Cortex of kidney (tissue), 1 donor: ENCODE data around the gene HELZ.
"Not testable (repeated sequence)": the region's sequence is repeated elsewhere in the genome, so short reads cannot be mapped to it uniquely, and the experiment has no call there.

ENCODE experiments used
- DNase-seq: peaks from one replicate; lab custom pipeline; 2025; lab: John Stamatoyannopoulos, UW

HELZ gene

GRCh38 chr17:67245073-67245693 is at the start of gene HELZ:
Gene HELZ (minus strand): TSS chr17:67245196. CDS start chr17:67218804, 26,392 bp downstream.
- DNase-seq = no peak

GRCh38 chr17:67293251-67294203 is 48.5 kb upstream of the HELZ start:
- no peak for DNase-seq

GRCh38 chr17:67290711-67291291 is 45.8 kb upstream of the HELZ start:
- no peak for DNase-seq

GRCh38 chr17:67290244-67290643 is 45.2 kb upstream of the HELZ start:
- DNase-seq = no peak

GRCh38 chr17:67289181-67289876 is 44.3 kb upstream of the HELZ start:
- DNase-seq = no peak

GRCh38 chr17:67286826-67287225 is 41.8 kb upstream of the HELZ start:
- DNase-seq = not testable (repeated sequence)

GRCh38 chr17:67285360-67285759 is 40.4 kb upstream of the HELZ start:
- DNase-seq = no peak

GRCh38 chr17:67283731-67284516 is 38.9 kb upstream of the HELZ start:
- DNase-seq = no peak

- DNase-seq = no peak
Observed at GRCh38 chr17:67281743-67282142, 36.7 kb upstream of the HELZ start.

- no peak for DNase-seq
Observed at GRCh38 chr17:67281053-67281452, 36.1 kb upstream of the HELZ start.

- no peak for DNase-seq
Observed at GRCh38 chr17:67280279-67280678, 35.3 kb upstream of the HELZ start.

GRCh38 chr17:67279115-67279514 is 34.1 kb upstream of the HELZ start:
- DNase-seq = no peak

- DNase-seq = no peak
Observed at GRCh38 chr17:67278363-67278762, 33.4 kb upstream of the HELZ start.

- no peak for DNase-seq
Observed at GRCh38 chr17:67276075-67276474, 31.1 kb upstream of the HELZ start.

GRCh38 chr17:67274466-67274865 is 29.5 kb upstream of the HELZ start:
- no peak for DNase-seq

GRCh38 chr17:67273900-67274299 is 28.9 kb upstream of the HELZ start:
- DNase-seq = no peak

- DNase-seq = no peak
Observed at GRCh38 chr17:67272312-67273047, 27.5 kb upstream of the HELZ start.

- not testable (repeated sequence) for DNase-seq
Observed at GRCh38 chr17:67271187-67271586, 26.2 kb upstream of the HELZ start.

GRCh38 chr17:67270416-67270815 is 25.4 kb upstream of the HELZ start:
- no peak for DNase-seq

- no peak for DNase-seq
Observed at GRCh38 chr17:67266496-67266895, 21.5 kb upstream of the HELZ start.
